ENCODE measurements around the gene PCDHGA1. TPM values are rescaled to one million over a fixed set of nuclear protein-coding genes. Genes with fewer than 3 reads are reported as not detected.

The PCDHGA1 gene
- total RNA-seq, 6 donors from 2014 or later = 0.15 to 0.51 (median 0.24) TPM; not detected in 2

DNA sequence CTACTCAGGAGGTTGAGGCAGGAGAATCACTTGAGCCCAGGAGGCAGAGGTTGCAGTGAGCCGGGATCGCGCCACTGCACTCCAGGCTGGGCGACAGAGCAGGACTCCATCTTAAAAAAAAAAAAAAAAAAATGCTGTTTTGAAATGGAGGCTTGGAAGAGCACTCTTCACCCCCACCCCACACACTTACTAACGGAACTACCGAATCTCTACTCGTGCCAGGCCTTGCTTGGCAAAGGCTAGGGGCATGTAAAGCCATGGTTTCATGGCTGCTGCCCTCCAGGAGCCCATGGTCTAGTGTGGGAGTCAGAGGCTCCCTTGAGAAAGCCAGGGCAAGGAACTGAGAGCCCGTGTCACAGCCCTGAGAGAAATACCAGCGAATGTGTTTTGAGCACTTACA lies 179.8 kb downstream of the PCDHGA1 start:
- Histone ChIP-seq H3K27me3 (no peaks in the 10 kb centered on the region), H3K4me3 (no peak overlapping the region), H3K36me3 (peaks cover 0 to 41% (median 1%) of the 10 kb centered on the region in 4 donors), H3K4me1 (peaks cover 43 to 49% (median 46%) of the 10 kb centered on the region in 4 donors), H3K27ac (peak overlapping the region in 3 of 4 donors; percentile 77 to 87 (median 81)), H3K9me3 (no peaks in the 10 kb centered on the region)
- no peak for ATAC-seq (ENCODE audit: low FRiP score in 2 of 2)
- DNase-seq = peak in 1 of 2 donors; percentile 33
- WGBS, 2 donors = 85 to 89% methylated on average over 9 of the region's 9 CpGs
- TF ChIP-seq POLR2A (IDR thresholded peaks at IDR 0.05) (no peak), POLR2AphosphoS5 (IDR thresholded peaks at IDR 0.05) (no peak), EP300 (IDR thresholded peaks at IDR 0.05) (no peak)
- TF ChIP-seq, protein P1, sequence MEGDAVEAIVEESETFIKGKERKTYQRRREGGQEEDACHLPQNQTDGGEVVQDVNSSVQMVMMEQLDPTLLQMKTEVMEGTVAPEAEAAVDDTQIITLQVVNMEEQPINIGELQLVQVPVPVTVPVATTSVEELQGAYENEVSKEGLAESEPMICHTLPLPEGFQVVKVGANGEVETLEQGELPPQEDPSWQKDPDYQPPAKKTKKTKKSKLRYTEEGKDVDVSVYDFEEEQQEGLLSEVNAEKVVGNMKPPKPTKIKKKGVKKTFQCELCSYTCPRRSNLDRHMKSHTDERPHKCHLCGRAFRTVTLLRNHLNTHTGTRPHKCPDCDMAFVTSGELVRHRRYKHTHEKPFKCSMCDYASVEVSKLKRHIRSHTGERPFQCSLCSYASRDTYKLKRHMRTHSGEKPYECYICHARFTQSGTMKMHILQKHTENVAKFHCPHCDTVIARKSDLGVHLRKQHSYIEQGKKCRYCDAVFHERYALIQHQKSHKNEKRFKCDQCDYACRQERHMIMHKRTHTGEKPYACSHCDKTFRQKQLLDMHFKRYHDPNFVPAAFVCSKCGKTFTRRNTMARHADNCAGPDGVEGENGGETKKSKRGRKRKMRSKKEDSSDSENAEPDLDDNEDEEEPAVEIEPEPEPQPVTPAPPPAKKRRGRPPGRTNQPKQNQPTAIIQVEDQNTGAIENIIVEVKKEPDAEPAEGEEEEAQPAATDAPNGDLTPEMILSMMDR (IDR thresholded peaks at IDR 0.05) = no peak

DNA sequence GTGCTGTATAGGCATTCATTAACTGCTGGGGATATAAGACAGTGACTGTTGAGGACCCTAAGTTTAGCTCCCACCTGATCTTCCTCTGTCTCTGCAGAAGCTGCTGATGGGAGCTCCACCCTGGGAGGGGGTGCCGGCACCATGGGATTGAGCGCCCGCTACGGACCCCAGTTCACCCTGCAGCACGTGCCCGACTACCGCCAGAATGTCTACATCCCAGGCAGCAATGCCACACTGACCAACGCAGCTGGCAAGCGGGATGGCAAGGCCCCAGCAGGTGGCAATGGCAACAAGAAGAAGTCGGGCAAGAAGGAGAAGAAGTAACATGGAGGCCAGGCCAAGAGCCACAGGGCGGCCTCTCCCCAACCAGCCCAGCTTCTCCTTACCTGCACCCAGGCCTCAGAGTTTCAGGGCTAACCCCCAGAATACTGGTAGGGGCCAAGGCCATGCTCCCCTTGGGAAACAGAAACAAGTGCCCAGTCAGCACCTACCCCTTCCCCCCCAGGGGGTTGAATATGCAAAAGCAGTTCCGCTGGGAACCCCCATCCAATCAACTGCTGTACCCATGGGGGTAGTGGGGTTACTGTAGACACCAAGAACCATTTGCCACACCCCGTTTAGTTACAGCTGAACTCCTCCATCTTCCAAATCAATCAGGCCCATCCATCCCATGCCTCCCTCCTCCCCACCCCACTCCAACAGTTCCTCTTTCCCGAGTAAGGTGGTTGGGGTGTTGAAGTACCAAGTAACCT lies 180.7 kb downstream of the PCDHGA1 start:
- H3K27me3 ChIP-seq = no peaks in the 10 kb centered on the region
- TF ChIP-seq POLR2AphosphoS5 (IDR thresholded peaks at IDR 0.05) (no peak), POLR2A (IDR thresholded peaks at IDR 0.05) (no peak), EP300 (IDR thresholded peaks at IDR 0.05) (no peak)
- TF ChIP-seq, protein P1 (IDR thresholded peaks at IDR 0.05) = no peak
- WGBS, 2 donors = 94 to 100% methylated on average over 12 to 14 of the region's 14 CpGs
- H3K4me3 ChIP-seq = no peak overlapping the region
- DNase-seq (peak in 1 of 2 donors; percentile 69), ATAC-seq (ENCODE audit: low FRiP score in 2 of 2) (no peak)
- H3K27ac ChIP-seq = peak overlapping the region in 1 of 4 donors; percentile 92
- H3K36me3 ChIP-seq = peaks cover under 1 to 41% (median 6%) of the 10 kb centered on the region in 4 donors
- H3K9me3 ChIP-seq = no peaks in the 10 kb centered on the region
- H3K4me1 ChIP-seq = peaks cover 51 to 58% (median 54%) of the 10 kb centered on the region in 4 donors

DNA sequence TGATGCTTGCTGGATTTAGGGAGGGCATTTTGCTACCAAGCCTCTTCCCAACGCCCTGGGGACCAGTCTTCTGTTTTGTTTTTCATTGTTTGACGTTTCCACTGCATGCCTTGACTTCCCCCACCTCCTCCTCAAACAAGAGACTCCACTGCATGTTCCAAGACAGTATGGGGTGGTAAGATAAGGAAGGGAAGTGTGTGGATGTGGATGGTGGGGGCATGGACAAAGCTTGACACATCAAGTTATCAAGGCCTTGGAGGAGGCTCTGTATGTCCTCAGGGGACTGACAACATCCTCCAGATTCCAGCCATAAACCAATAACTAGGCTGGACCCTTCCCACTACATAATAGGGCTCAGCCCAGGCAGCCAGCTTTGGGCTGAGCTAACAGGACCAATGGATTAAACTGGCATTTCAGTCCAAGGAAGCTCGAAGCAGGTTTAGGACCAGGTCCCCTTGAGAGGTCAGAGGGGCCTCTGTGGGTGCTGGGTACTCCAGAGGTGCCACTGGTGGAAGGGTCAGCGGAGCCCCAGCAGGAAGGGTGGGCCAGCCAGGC lies 181.5 kb downstream of the PCDHGA1 start:
- Histone ChIP-seq H3K27me3 (no peaks in the 10 kb centered on the region), H3K4me3 (peak overlapping the region in 1 of 4 donors; percentile 57), H3K36me3 (peaks cover 2 to 41% (median 13%) of the 10 kb centered on the region in 4 donors), H3K4me1 (peaks cover 55 to 64% (median 59%) of the 10 kb centered on the region in 4 donors), H3K9me3 (no peaks in the 10 kb centered on the region), H3K27ac (peak overlapping the region; percentile 79 to 92 (median 88))
- no peak for DNase-seq
- ATAC-seq (ENCODE audit: low FRiP score in 2 of 2) = no peak
- WGBS, 2 donors = 69 to 72% methylated on average over 2 to 4 of the region's 4 CpGs
- TF ChIP-seq EP300 (IDR thresholded peaks at IDR 0.05) (no peak), POLR2AphosphoS5 (IDR thresholded peaks at IDR 0.05) (no peak), POLR2A (IDR thresholded peaks at IDR 0.05) (no peak)
- TF ChIP-seq, protein P1 (IDR thresholded peaks at IDR 0.05) = no peak

DNA sequence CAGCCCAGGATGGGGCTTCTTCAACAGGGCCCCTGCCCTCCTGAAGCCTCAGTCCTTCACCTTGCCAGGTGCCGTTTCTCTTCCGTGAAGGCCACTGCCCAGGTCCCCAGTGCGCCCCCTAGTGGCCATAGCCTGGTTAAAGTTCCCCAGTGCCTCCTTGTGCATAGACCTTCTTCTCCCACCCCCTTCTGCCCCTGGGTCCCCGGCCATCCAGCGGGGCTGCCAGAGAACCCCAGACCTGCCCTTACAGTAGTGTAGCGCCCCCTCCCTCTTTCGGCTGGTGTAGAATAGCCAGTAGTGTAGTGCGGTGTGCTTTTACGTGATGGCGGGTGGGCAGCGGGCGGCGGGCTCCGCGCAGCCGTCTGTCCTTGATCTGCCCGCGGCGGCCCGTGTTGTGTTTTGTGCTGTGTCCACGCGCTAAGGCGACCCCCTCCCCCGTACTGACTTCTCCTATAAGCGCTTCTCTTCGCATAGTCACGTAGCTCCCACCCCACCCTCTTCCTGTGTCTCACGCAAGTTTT lies 182.1 kb downstream of the PCDHGA1 start:
- DNase-seq (peak; percentile 84 to 88), ATAC-seq (ENCODE audit: low FRiP score in 2 of 2) (peak; percentile 31 to 76)
- H3K36me3 ChIP-seq = peaks cover 2 to 44% (median 15%) of the 10 kb centered on the region in 4 donors
- H3K27me3 ChIP-seq = no peaks in the 10 kb centered on the region
- H3K4me1 ChIP-seq = peaks cover 49 to 68% (median 62%) of the 10 kb centered on the region in 4 donors
- TF ChIP-seq, protein P1 (IDR thresholded peaks at IDR 0.05) = peak; percentile 70 to 84 (median 82)
- TF ChIP-seq EP300 (IDR thresholded peaks at IDR 0.05) (no peak), POLR2AphosphoS5 (IDR thresholded peaks at IDR 0.05) (peak in 1 of 2 donors; percentile 5)
- H3K9me3 ChIP-seq = no peaks in the 10 kb centered on the region
- WGBS, 2 donors = 10 to 15% methylated on average over 23 to 28 of the region's 28 CpGs
- peak overlapping the region in 3 of 4 donors; percentile 38 to 60 (median 57) for H3K4me3 ChIP-seq
- H3K27ac ChIP-seq = peak overlapping the region; percentile 79 to 92 (median 88)
